MCF 10A (cell line): ENCODE measurements around the gene SARM1. TPM values are rescaled to one million over a fixed set of nuclear protein-coding genes. Genes with fewer than 3 reads are reported as not detected.

Experiments
- BruUV-seq: library from RNA; stranded (reverse); fragments of 400-500 nt; replicated peaks from 2 replicates; lab custom pipeline; 2021; lab: Mats Ljungman, UMichigan
- CTCF ChIA-PET: fragments of 300-600 bp; sonication (Branson Sonifier 250); formaldehyde crosslinking; extraction: SDS; loops from one replicate; lab custom pipeline; 2021; ENCODE audit warnings: antibody characterized with exemption, inconsistent platforms; lab: Yijun Ruan, JAX
- POLR2A ChIA-PET: fragments of 300-600, 350-650 bp; sonication (Branson Sonifier 250); formaldehyde crosslinking; extraction: SDS; loops from one replicate; lab custom pipeline; 2020; ENCODE audit warnings: antibody characterized with exemption, inconsistent platforms; lab: Yijun Ruan, JAX
- DNase-seq: peaks from one replicate; pipeline ENCODE4 v3.0.0-alpha.2; 2018; ENCODE audit not compliant: unreplicated experiment
- H3K27ac Mint-ChIP-seq: one replicate; pipeline ENCODE4 v1.8.0; 2022; ENCODE audit warnings: mild to moderate bottlenecking, low read depth, mixed read lengths; ENCODE audit not compliant: unreplicated experiment
- H3K27me3 Mint-ChIP-seq: one replicate; pipeline ENCODE4 v1.8.0; 2022; ENCODE audit warnings: mixed read lengths; ENCODE audit not compliant: insufficient read depth, unreplicated experiment
- H3K36me3 Mint-ChIP-seq: one replicate; pipeline ENCODE4 v1.8.0; 2022; ENCODE audit warnings: mild to moderate bottlenecking, moderate library complexity, mixed read lengths; ENCODE audit not compliant: insufficient read depth, unreplicated experiment
- H3K4me1 Mint-ChIP-seq: one replicate; pipeline ENCODE4 v1.8.0; 2022; ENCODE audit warnings: mixed read lengths; ENCODE audit not compliant: insufficient read depth, unreplicated experiment
- H3K4me3 Mint-ChIP-seq: one replicate; pipeline ENCODE4 v1.8.0; 2022; ENCODE audit warnings: mild to moderate bottlenecking, moderate library complexity, mixed read lengths; ENCODE audit not compliant: unreplicated experiment
- H3K9me3 Mint-ChIP-seq: one replicate; pipeline ENCODE4 v1.8.0; 2022; ENCODE audit warnings: mixed read lengths; ENCODE audit not compliant: unreplicated experiment
- CTCF ChIP-seq: fragments of 200-600 bp; IDR thresholded peaks from one replicate; pipeline ENCODE4 v1.8.0; 2022; ENCODE audit warnings: antibody characterized with exemption, mild to moderate bottlenecking; ENCODE audit not compliant: unreplicated experiment
- intact Hi-C: fragments of 100-400 bp; cut with micrococcal nuclease; formaldehyde crosslinking; loops from 2 replicates; pipeline ENCODE4 v1.14.1; 2022
- total RNA-seq: library from RNA; stranded (reverse); gene quantifications from 2 replicates; pipeline ENCODE4 v1.2.3, GENCODE V29; 2022

SARM1 gene
- total RNA-seq, 1 experiment from 2014 or later, result 0.63 TPM

GRCh38 chr17:28390141-28390540 lies 18.6 kb downstream of the SARM1 start:
- H3K27me3 Mint-ChIP-seq, result no peaks in the 10 kb centered on the region
- POLR2A ChIA-PET, result no interaction called here
- peaks cover 12% of the 10 kb centered on the region for H3K4me1 Mint-ChIP-seq
- H3K9me3 Mint-ChIP-seq, result no peaks in the 10 kb centered on the region
- intact Hi-C loops, result no loop called here
- no peak for DNase-seq
- CTCF ChIA-PET, result no interaction called here
- H3K27ac Mint-ChIP-seq, result no peak overlapping the region
- H3K4me3 Mint-ChIP-seq, result no peak overlapping the region
- TF ChIP-seq CTCF, result no peak
- H3K36me3 Mint-ChIP-seq, result peaks cover 9% of the 10 kb centered on the region
- no TSS peak for BruUV-seq

- no TSS peak for BruUV-seq
- DNase-seq, result no peak
- Mint-ChIP-seq H3K27me3 (no peaks in the 10 kb centered on the region), H3K4me3 (no peak overlapping the region), H3K27ac (no peak overlapping the region), H3K36me3 (peaks cover 12% of the 10 kb centered on the region), H3K4me1 (peaks cover 12% of the 10 kb centered on the region), H3K9me3 (no peaks in the 10 kb centered on the region)
- intact Hi-C loops, result no loop called here
- CTCF ChIA-PET, result interaction anchor here (0.7 to 1.4 kb wide), 2 partner anchors 26 to 45 kb away, joined by 3 to 12 read pairs; no protein-coding TSS in a partner anchor
- POLR2A ChIA-PET, result interaction anchor here (1.9 kb wide), 1 partner anchor 10 kb away, joined by 8 read pairs; no protein-coding TSS in a partner anchor
- no peak for TF ChIP-seq CTCF
These were observed 19.1 kb downstream of the SARM1 start for GRCh38 chr17:28390563-28390962.

- H3K4me1 Mint-ChIP-seq, result peaks cover 12% of the 10 kb centered on the region
- ChIA-PET CTCF (interaction anchor here (0.7 to 1.5 kb wide), 3 partner anchors 11 to 45 kb away, joined by 3 to 12 read pairs (median 3); no protein-coding TSS in a partner anchor), POLR2A (interaction anchor here (1.9 kb wide), 1 partner anchor 11 kb away, joined by 8 read pairs; no protein-coding TSS in a partner anchor)
- no TSS peak for BruUV-seq
- H3K4me3 Mint-ChIP-seq, result no peak overlapping the region
- no peak for TF ChIP-seq CTCF
- peaks cover 12% of the 10 kb centered on the region for H3K36me3 Mint-ChIP-seq
- no peaks in the 10 kb centered on the region for H3K27me3 Mint-ChIP-seq
- no peak for DNase-seq
- H3K9me3 Mint-ChIP-seq, result no peaks in the 10 kb centered on the region
- intact Hi-C loops, result no loop called here
- no peak overlapping the region for H3K27ac Mint-ChIP-seq
These were observed 19.5 kb downstream of the SARM1 start for GRCh38 chr17:28390984-28391383.

GRCh38 chr17:28391401-28391800 lies 19.9 kb downstream of the SARM1 start:
- intact Hi-C loops, result no loop called here
- Mint-ChIP-seq H3K36me3 (peaks cover 12% of the 10 kb centered on the region), H3K4me3 (no peak overlapping the region), H3K4me1 (peaks cover 12% of the 10 kb centered on the region), H3K27ac (no peak overlapping the region), H3K27me3 (no peaks in the 10 kb centered on the region), H3K9me3 (no peaks in the 10 kb centered on the region)
- ChIA-PET CTCF (interaction anchor here (0.7 to 1.5 kb wide), 4 partner anchors 11 to 151 kb away, joined by 3 to 12 read pairs (median 4); no protein-coding TSS in a partner anchor), POLR2A (interaction anchor here (1.3 to 1.9 kb wide), 2 partner anchors 11 to 55 kb away, joined by 5 to 8 read pairs; no protein-coding TSS in a partner anchor)
- TF ChIP-seq CTCF, result no peak
- no TSS peak for BruUV-seq
- DNase-seq, result no peak
